Keratinocyte (primary cell): ENCODE measurements around the gene MXRA8.

Experiments
- CTCF ChIP-seq, 3 experiments: IDR thresholded peaks in 1 of 3; conservative IDR thresholded peaks in 1 of 3; optimal IDR thresholded peaks in 1 of 3; 2 replicates in 2 of 3; 3 replicates in 1 of 3; pipeline versions ENCODE3 to v1.5.1; 2011; ENCODE audit warnings: low read length in 3 of 3, mild to moderate bottlenecking in 3 of 3, moderate library complexity in 2 of 3, control low read depth in 1 of 3, inconsistent platforms in 1 of 3; ENCODE audit not compliant: insufficient read depth in 2 of 3; ENCODE audit errors: extremely low read depth in 1 of 3
- EZH2 ChIP-seq: IDR thresholded peaks from one replicate; pipeline ENCODE4 v1.6.1; 2012; ENCODE audit warnings: inconsistent platforms, mild to moderate bottlenecking, low read length, moderate library complexity

- TF ChIP-seq CTCF (optimal IDR thresholded peaks at IDR 0.05 in 1 of 3, IDR thresholded peaks at IDR 0.05 in 1 of 3, conservative IDR thresholded peaks at IDR 0.05 in 1 of 3; ENCODE audit: extremely low read depth in 1 of 3, insufficient read depth in 2 of 3, low read length in 3 of 3) (no peak), EZH2 (no peak)
These were observed 43.5 kb downstream of the MXRA8 start for GRCh38 chr1:1314678-1315335.
